Kidney epithelial cell (primary cell): ENCODE data around the gene FAN1. TPM values are rescaled to one million over a fixed set of nuclear protein-coding genes. Genes with fewer than 3 reads are reported as not detected.
A peak's percentile ranks its signal among the peaks of the same experiment; 100 is the strongest.

ENCODE experiments used
- DNase-seq: peaks from one replicate; pipeline ENCODE4 v3.0.0-alpha.2; 2010; ENCODE audit warnings: low read depth
- H3K27me3 ChIP-seq: 2 replicates; pipeline ENCODE4 v1.6.0; 2011; ENCODE audit warnings: low read length; ENCODE audit not compliant: control insufficient read depth, insufficient read depth
- H3K36me3 ChIP-seq: 2 replicates; pipeline ENCODE4 v1.5.1; 2011; ENCODE audit warnings: low read length; ENCODE audit not compliant: control insufficient read depth, insufficient read depth
- H3K4me3 ChIP-seq: 2 replicates; pipeline ENCODE4 v1.5.1; 2011; ENCODE audit warnings: low read depth, mild to moderate bottlenecking, control low read depth, low read length
- total RNA-seq: library from RNA; depleted of rRNA; stranded (reverse); fragments of >200 nt; gene quantifications from 2 replicates; pipeline ENCODE4 v1.2.3, GENCODE V29; 2015
- TF ChIP-seq, protein P1 (sequence below): IDR thresholded peaks from 2 replicates; pipeline ENCODE4 v1.5.1; 2011; ENCODE audit warnings: mild to moderate bottlenecking, moderate library complexity, low read length, control low read depth, inconsistent platforms; ENCODE audit not compliant: insufficient read depth, poor library complexity, severe bottlenecking

FAN1 gene
- total RNA-seq = 12.1 and 16.1 TPM in 2 replicates

DNA sequence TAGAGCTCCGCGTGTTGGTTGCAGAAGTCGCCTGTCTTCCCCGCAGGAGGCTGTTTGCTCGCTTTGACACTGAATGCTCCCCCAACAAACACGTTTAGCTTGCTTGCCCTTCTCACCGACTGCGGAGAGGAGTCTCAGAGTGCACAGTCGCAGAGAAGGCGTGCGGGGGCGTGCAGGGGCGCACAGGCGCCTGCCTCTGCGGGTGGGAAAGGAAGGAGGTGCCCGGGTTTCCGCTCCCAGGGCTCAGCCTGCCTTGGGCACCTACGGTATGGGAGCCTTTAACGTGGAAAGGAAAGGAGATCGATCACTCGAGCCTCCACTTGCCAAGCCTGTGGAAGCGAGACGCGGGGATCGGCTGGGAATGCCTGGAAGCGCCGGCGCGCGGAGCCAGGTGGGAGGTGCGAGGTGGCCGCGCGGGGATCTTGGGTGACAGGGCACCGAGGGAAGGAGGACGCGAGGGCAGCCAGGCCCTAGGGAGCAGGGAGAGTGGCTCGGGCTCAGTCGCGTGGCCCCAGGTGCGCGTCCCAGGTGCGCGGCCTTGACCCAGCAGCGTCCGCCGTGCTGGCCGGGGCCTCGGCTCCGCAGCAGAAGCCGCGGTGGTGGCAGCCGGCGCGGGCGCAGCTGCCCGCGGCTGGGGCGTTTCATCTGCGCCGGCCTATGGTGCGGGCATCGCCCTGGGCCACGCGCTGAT, at the start of gene FAN1:
Gene FAN1, plus strand, starts transcription at position 419 of the 691 bp plus-strand sequence. CDS start 749 bp downstream, outside the sequence.
- Histone ChIP-seq H3K27me3 (no peaks in the 10 kb centered on the region), H3K36me3 (no peaks in the 10 kb centered on the region), H3K4me3 (peak within 1 kb of the TSS; percentile 54)
- TF ChIP-seq, protein P1, sequence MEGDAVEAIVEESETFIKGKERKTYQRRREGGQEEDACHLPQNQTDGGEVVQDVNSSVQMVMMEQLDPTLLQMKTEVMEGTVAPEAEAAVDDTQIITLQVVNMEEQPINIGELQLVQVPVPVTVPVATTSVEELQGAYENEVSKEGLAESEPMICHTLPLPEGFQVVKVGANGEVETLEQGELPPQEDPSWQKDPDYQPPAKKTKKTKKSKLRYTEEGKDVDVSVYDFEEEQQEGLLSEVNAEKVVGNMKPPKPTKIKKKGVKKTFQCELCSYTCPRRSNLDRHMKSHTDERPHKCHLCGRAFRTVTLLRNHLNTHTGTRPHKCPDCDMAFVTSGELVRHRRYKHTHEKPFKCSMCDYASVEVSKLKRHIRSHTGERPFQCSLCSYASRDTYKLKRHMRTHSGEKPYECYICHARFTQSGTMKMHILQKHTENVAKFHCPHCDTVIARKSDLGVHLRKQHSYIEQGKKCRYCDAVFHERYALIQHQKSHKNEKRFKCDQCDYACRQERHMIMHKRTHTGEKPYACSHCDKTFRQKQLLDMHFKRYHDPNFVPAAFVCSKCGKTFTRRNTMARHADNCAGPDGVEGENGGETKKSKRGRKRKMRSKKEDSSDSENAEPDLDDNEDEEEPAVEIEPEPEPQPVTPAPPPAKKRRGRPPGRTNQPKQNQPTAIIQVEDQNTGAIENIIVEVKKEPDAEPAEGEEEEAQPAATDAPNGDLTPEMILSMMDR = no peak
- DNase-seq = peak; percentile 44

DNA sequence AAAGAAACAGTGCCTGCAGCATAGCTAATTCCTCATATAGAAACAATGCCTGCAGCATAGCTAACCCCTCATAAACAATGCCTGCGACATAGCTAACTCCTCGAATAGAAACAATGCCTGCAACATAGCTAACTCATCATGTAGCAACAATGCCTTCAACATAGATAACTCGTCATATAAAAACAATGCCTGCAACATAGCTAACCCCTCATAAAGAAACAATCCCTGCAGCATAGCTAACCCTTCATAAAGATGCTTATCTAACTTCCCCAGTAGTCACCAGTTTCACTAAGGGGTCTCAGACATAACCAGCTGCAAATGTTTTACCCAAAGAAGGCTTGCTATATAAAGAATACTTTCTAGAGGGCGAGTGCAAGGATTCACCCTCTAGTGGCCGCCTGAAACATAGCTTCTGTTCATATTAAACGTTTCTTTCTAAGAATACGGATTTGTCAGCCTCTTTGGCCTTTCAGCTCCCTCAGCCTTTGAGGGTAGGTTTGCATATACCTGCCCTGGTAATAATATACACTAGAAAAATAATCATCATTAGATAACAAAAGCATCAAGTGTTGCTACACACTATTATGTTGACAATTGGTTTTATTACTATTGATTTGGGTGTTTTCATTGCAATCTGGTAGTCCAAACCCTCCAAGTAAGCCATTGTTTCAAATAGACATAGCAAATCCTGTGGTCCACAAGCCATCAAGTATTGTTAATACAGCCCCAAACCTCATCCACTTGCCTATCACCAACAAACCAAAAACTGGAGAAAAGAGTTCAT, 44.4 kb upstream of the FAN1 start:
- no peak overlapping the region for H3K4me3 ChIP-seq
- DNase-seq = no peak
- TF ChIP-seq, protein P1 = peak; percentile 72
- no peaks in the 10 kb centered on the region for H3K27me3 ChIP-seq
- H3K36me3 ChIP-seq = no peaks in the 10 kb centered on the region

DNA sequence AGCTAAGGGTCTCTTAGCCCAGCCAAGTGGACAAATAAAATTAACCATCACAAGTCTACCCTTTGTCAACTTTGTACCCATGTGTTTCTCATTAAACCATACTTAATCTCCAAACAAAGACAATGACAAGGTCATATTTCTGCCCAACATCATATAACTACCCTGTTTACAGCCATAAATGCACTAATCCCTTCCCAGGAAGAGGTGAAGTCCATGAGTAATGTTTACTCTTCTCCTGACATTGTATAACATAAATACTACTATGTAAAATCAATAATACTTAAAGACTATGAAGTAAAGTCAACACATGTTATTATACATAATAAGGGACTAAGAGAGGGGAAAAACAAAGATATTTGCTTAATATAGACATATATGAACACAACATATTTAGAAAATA, 38.5 kb upstream of the FAN1 start:
- DNase-seq = no peak
- Histone ChIP-seq H3K36me3 (no peaks in the 10 kb centered on the region), H3K27me3 (no peaks in the 10 kb centered on the region), H3K4me3 (no peak overlapping the region)
- TF ChIP-seq, protein P1 = no peak

DNA sequence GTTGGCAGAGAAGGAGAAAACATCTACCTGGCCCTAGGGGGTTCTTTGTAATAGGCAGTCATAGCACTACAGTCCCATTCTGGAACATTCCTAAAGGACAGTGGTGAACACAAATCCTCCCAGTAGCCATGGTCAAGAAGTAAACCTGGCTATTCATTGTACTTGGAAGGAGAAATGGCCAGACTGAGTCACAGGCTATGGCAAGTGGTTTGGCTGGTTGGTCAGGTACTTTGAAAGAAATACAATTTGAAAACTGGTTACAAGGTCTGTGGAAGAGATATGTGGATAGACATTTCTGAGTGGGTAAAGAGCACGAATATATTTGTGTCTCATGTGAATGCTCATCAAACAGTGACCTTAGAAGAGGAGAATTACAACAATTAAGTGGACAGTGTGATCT, 33.0 kb upstream of the FAN1 start:
- H3K27me3 ChIP-seq = no peaks in the 10 kb centered on the region
- no peak for DNase-seq
- TF ChIP-seq, protein P1 = no peak
- H3K36me3 ChIP-seq = no peaks in the 10 kb centered on the region
- H3K4me3 ChIP-seq = no peak overlapping the region

DNA sequence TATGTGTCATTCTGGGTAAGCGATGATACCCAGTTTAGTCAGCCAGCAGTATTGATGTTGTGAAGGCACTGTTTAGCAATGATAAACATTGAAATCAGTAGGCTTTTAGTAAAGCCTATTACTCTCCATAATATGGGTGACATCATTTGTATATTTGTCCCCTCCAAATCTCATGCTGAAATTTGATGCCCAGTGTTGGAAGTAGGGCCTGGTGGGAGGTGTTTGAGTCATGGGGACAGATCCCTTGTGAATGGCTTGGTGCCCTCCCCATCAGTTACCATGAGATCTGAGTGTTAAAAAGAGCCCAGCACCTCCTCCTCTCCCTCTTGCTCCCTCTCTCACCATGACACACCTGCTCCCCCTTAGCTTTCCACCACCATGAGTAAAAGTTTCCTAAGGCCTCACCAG, 31.4 kb upstream of the FAN1 start:
- no peak for DNase-seq
- TF ChIP-seq, protein P1 = no peak
- Histone ChIP-seq H3K27me3 (no peaks in the 10 kb centered on the region), H3K36me3 (no peaks in the 10 kb centered on the region), H3K4me3 (no peak overlapping the region)

DNA sequence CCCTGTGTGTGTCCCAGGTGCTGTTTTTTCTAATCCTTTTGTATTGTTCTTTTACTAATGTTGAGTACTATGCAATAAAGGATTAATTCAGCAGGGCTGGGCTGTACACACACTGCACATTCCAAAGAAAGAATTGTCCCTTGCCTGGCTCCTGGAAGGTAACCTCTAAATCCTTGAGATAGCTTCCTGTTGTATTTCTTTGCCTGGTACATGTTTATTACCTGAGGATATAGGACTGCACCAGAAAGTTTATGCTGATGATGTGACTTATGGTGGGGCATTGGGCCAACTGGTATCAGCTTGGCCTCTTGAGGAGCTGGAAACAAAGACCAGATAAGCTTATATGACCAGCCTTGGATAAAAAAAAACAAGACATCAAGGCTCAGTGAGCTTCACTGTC, 26.6 kb upstream of the FAN1 start:
- Histone ChIP-seq H3K27me3 (no peaks in the 10 kb centered on the region), H3K4me3 (no peak overlapping the region)
- TF ChIP-seq, protein P1 = no peak

More for the DNA sequence above, 26.6 kb upstream of the FAN1 start:
- DNase-seq = no peak
- H3K36me3 ChIP-seq = no peaks in the 10 kb centered on the region
